ENCODE measurements around the gene CNTRL.
A peak's percentile ranks its signal among the peaks of the same experiment; 100 is the strongest.
"Not testable (repeated sequence)": the region's sequence is repeated elsewhere in the genome, so short reads cannot be mapped to it uniquely, and the experiment has no call there.

CNTRL gene

GRCh38 chr9:121168052-121168451 lies 93.3 kb downstream of the CNTRL start:
- DNase-seq (ENCODE audit: insufficient read length) (no peak), FAIRE-seq (no peak)
- TF ChIP-seq POLR2A (IDR thresholded peaks at IDR 0.05; ENCODE audit: low read depth, low read length) (no peak), POLR2AphosphoS5 (IDR thresholded peaks at IDR 0.05; ENCODE audit: low read depth, low read length) (no peak), TAF1 (IDR thresholded peaks at IDR 0.05; ENCODE audit: borderline replicate concordance, low read depth, low read length) (no peak)

GRCh38 chr9:121169094-121169601 lies 94.4 kb downstream of the CNTRL start:
- TF ChIP-seq TAF1 (IDR thresholded peaks at IDR 0.05; ENCODE audit: borderline replicate concordance, low read depth, low read length) (no peak), POLR2A (IDR thresholded peaks at IDR 0.05; ENCODE audit: low read depth, low read length) (no peak), POLR2AphosphoS5 (IDR thresholded peaks at IDR 0.05; ENCODE audit: low read depth, low read length) (no peak)
- no peak for FAIRE-seq

GRCh38 chr9:121171236-121171635 lies 96.5 kb downstream of the CNTRL start:
- no peak for FAIRE-seq
- TF ChIP-seq TAF1 (IDR thresholded peaks at IDR 0.05; ENCODE audit: borderline replicate concordance, low read depth, low read length) (no peak), POLR2AphosphoS5 (IDR thresholded peaks at IDR 0.05; ENCODE audit: low read depth, low read length) (no peak), POLR2A (IDR thresholded peaks at IDR 0.05; ENCODE audit: low read depth, low read length) (no peak)
- DNase-seq (ENCODE audit: insufficient read length) = no peak

More at GRCh38 chr9:121169094-121169601, 94.4 kb downstream of the CNTRL start:
- DNase-seq (ENCODE audit: insufficient read length) = no peak

- FAIRE-seq = no peak
- no peak for DNase-seq (ENCODE audit: insufficient read length)
- TF ChIP-seq POLR2AphosphoS5 (IDR thresholded peaks at IDR 0.05; ENCODE audit: low read depth, low read length) (no peak), POLR2A (IDR thresholded peaks at IDR 0.05; ENCODE audit: low read depth, low read length) (no peak), TAF1 (IDR thresholded peaks at IDR 0.05; ENCODE audit: borderline replicate concordance, low read depth, low read length) (no peak)
These were observed 98.2 kb downstream of the CNTRL start for GRCh38 chr9:121172726-121173487.

- DNase-seq (ENCODE audit: insufficient read length) (no peak), FAIRE-seq (no peak)
- TF ChIP-seq POLR2A (IDR thresholded peaks at IDR 0.05; ENCODE audit: low read depth, low read length) (no peak), TAF1 (IDR thresholded peaks at IDR 0.05; ENCODE audit: borderline replicate concordance, low read depth, low read length) (no peak), POLR2AphosphoS5 (IDR thresholded peaks at IDR 0.05; ENCODE audit: low read depth, low read length) (no peak)
These were observed 98.7 kb downstream of the CNTRL start for GRCh38 chr9:121173501-121173900.

DNA sequence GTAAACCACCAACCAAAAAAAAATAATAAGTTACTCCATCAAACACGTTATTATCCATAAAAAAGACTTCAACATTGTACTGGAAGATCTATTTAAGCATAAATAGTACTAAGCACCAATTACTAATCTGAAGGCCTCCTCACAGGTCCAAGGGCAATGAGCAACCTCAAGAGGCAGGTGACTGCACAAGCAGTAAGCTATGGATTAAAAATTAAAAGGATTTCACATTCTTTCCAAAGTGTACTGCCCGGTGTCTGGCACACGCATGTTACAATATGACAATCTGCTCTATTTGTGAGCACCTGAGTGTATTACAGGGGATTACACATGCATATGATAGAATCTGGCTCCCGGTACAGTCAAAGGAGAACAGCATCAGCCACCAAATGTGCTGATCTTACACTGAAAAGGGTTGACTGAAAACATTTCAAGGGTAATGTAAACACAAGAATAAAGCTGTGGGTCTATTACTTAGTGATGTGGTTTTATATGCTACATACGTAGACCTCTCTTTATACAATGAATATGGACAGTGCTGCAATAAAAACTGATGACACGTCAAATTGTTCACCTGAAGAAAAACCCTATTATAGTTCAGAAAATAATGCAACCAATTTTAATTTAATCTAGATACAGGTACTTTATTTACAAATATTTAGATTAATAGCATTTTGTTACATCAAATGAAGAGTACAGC lies 104.1 kb downstream of the CNTRL start:
- no peak for FAIRE-seq
- no peak for DNase-seq (ENCODE audit: insufficient read length)
- no peak for TF ChIP-seq TAF1 (IDR thresholded peaks at IDR 0.05; ENCODE audit: borderline replicate concordance, low read depth, low read length)
- no peak for TF ChIP-seq POLR2AphosphoS5 (IDR thresholded peaks at IDR 0.05; ENCODE audit: low read depth, low read length)
- 0 out of 2 replicates have a peak, but pooled peaks have one; percentile 14 for TF ChIP-seq POLR2A (IDR thresholded peaks at IDR 0.05; ENCODE audit: low read depth, low read length)

DNA sequence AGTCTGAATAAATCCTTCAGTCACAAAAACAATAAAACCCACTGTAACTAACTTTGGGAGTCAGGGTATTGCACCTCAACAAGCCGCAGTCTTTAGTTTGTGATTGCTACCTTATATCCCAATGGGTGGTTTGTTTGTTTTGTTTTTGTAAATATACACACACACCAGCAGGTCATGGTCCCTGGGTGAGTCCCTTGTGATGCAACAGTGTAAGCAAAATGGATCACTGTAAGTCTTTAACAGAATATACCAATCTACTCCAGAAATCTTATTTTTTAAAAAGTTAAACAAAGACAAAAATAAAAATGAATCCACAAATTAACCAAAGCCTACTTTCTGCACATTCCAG lies 104.6 kb downstream of the CNTRL start:
- not testable (repeated sequence) for FAIRE-seq; DNase-seq (ENCODE audit: insufficient read length)

- no peak for DNase-seq (ENCODE audit: insufficient read length)
- no peak for TF ChIP-seq POLR2AphosphoS5 (IDR thresholded peaks at IDR 0.05; ENCODE audit: low read depth, low read length)
- no peak for TF ChIP-seq TAF1 (IDR thresholded peaks at IDR 0.05; ENCODE audit: borderline replicate concordance, low read depth, low read length)
- TF ChIP-seq POLR2A (IDR thresholded peaks at IDR 0.05; ENCODE audit: low read depth, low read length) = no peak
- no peak for FAIRE-seq
These were observed 105.4 kb downstream of the CNTRL start for GRCh38 chr9:121179930-121180681.

- TF ChIP-seq POLR2AphosphoS5 (IDR thresholded peaks at IDR 0.05; ENCODE audit: low read depth, low read length) (no peak), POLR2A (IDR thresholded peaks at IDR 0.05; ENCODE audit: low read depth, low read length) (no peak), TAF1 (IDR thresholded peaks at IDR 0.05; ENCODE audit: borderline replicate concordance, low read depth, low read length) (no peak)
- FAIRE-seq (no peak), DNase-seq (ENCODE audit: insufficient read length) (no peak)
These were observed 107.5 kb downstream of the CNTRL start for GRCh38 chr9:121182101-121182836.

DNA sequence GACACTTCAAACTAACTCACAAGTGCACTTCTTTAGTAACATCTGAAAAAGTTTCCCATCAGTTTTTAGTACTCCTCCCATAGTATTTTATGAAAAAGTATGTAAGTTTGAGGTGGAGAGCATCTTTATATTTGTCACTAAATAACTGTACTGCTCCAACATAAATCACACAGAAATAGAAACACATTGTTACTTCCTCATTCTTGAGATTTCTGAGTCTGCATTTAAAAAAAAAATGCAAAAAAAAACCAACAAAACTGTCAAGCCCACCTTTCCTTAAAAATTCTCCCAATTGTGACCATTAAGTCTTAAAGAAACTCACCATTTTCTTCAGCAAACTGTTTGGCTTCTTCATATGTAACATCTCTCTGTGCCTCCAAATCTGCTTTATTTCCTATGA lies 108.2 kb downstream of the CNTRL start:
- no peak for TF ChIP-seq POLR2AphosphoS5 (IDR thresholded peaks at IDR 0.05; ENCODE audit: low read depth, low read length)
- no peak for TF ChIP-seq POLR2A (IDR thresholded peaks at IDR 0.05; ENCODE audit: low read depth, low read length)
- TF ChIP-seq TAF1 (IDR thresholded peaks at IDR 0.05; ENCODE audit: borderline replicate concordance, low read depth, low read length) = no peak
- FAIRE-seq (peak; percentile 70), DNase-seq (ENCODE audit: insufficient read length) (no peak)

All from GM12892 (cell line).